Nephron progenitor cell (in vitro differentiated cells): ENCODE results near the gene GRIA1.

Source experiments
- DNase-seq: peaks from one replicate; pipeline ENCODE4 v3.0.0; 2021
- H3K27ac Mint-ChIP-seq: 2 replicates; pipeline ENCODE4 v1.8.0; 2021; ENCODE audit warnings: mild to moderate bottlenecking, moderate library complexity, mixed read lengths
- H3K27me3 Mint-ChIP-seq: 2 replicates; pipeline ENCODE4 v1.8.0; 2021; ENCODE audit warnings: mild to moderate bottlenecking, low read depth, mixed read lengths; ENCODE audit not compliant: poor library complexity
- H3K36me3 Mint-ChIP-seq: 2 replicates; pipeline ENCODE4 v1.8.0; 2021; ENCODE audit warnings: low read depth, mixed read lengths
- H3K4me1 Mint-ChIP-seq: 2 replicates; pipeline ENCODE4 v1.8.0; 2021; ENCODE audit warnings: mixed read lengths
- H3K4me3 Mint-ChIP-seq: 2 replicates; pipeline ENCODE4 v1.8.0; 2021; ENCODE audit warnings: mild to moderate bottlenecking, moderate library complexity, mixed read lengths
- H3K9me3 Mint-ChIP-seq: 2 replicates; pipeline ENCODE4 v1.8.0; 2021; ENCODE audit warnings: mild to moderate bottlenecking, moderate library complexity, mixed read lengths
- CTCF ChIP-seq: fragments of 200-600 bp; sonication (generic); IDR thresholded peaks from 2 replicates; pipeline ENCODE4 v1.5.0; 2021; ENCODE audit warnings: antibody characterized with exemption

The GRIA1 gene

GRCh38 chr5:153770066-153770465 is 279.6 kb downstream of the GRIA1 start:
- Mint-ChIP-seq H3K4me1 (peaks cover 24% of the 10 kb centered on the region), H3K27me3 (no peaks in the 10 kb centered on the region), H3K9me3 (no peaks in the 10 kb centered on the region)

GRCh38 chr5:153774686-153775085 is 284.2 kb downstream of the GRIA1 start:
- Mint-ChIP-seq H3K27me3 (no peaks in the 10 kb centered on the region), H3K4me3 (no peak overlapping the region), H3K4me1 (peaks cover 22% of the 10 kb centered on the region), H3K9me3 (no peaks in the 10 kb centered on the region), H3K27ac (no peak overlapping the region), H3K36me3 (no peaks in the 10 kb centered on the region)
- no peak for TF ChIP-seq CTCF
- no peak for DNase-seq

More at GRCh38 chr5:153770066-153770465, 279.6 kb downstream of the GRIA1 start:
- TF ChIP-seq CTCF: no peak
- Mint-ChIP-seq H3K4me3 (no peak overlapping the region), H3K36me3 (no peaks in the 10 kb centered on the region), H3K27ac (no peak overlapping the region)
- DNase-seq: no peak

- no peak for TF ChIP-seq CTCF
- Mint-ChIP-seq H3K9me3 (no peaks in the 10 kb centered on the region), H3K4me3 (no peak overlapping the region), H3K36me3 (no peaks in the 10 kb centered on the region), H3K27me3 (no peaks in the 10 kb centered on the region), H3K27ac (no peak overlapping the region), H3K4me1 (peaks cover 22% of the 10 kb centered on the region)
- no peak for DNase-seq
Measured at GRCh38 chr5:153775923-153776322, 285.5 kb downstream of the GRIA1 start.

- Mint-ChIP-seq H3K36me3 (no peaks in the 10 kb centered on the region), H3K27me3 (peaks cover 3% of the 10 kb centered on the region), H3K4me1 (peaks cover 13% of the 10 kb centered on the region), H3K27ac (no peak overlapping the region), H3K4me3 (no peak overlapping the region), H3K9me3 (no peaks in the 10 kb centered on the region)
- DNase-seq: peak; percentile 30
- TF ChIP-seq CTCF: no peak
Measured at GRCh38 chr5:153777681-153778581, 287.5 kb downstream of the GRIA1 start.

- DNase-seq: no peak
- peaks cover 3% of the 10 kb centered on the region for H3K27me3 Mint-ChIP-seq
- no peak for TF ChIP-seq CTCF
- no peaks in the 10 kb centered on the region for H3K9me3 Mint-ChIP-seq
- H3K4me3 Mint-ChIP-seq: no peak overlapping the region
- no peaks in the 10 kb centered on the region for H3K36me3 Mint-ChIP-seq
- H3K27ac Mint-ChIP-seq: no peak overlapping the region
- peaks cover 13% of the 10 kb centered on the region for H3K4me1 Mint-ChIP-seq
Measured at GRCh38 chr5:153779836-153780235, 289.4 kb downstream of the GRIA1 start.
